ENCODE data around the gene ISOC2.

DNA sequence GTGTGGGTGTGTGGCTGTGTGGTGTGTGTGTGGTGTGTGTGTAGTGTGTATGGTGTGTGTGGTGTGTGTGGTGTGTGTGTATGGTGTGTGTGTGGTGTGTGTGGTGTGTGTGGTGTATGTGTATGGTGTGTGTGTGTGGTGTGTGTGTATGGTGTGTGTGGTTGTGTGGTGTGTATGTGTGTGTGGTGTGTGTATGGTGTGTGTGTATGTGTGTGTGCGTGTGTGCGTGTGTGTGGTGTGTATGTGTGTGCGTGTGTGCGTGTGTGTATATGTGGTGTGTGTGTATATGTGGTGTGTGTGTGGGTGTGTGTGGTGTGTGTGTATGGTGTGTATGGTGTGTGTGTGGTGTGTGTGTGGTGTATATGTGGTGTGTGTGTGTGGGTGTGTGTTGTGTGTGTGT is 26.4 kb downstream of the ISOC2 start:
- no peak for TF ChIP-seq SP1 (IDR thresholded peaks at IDR 0.05)
- TF ChIP-seq FOXA1 (IDR thresholded peaks at IDR 0.05): no peak
- no peak for TF ChIP-seq JUND (IDR thresholded peaks at IDR 0.05)
- TF ChIP-seq, protein P1, sequence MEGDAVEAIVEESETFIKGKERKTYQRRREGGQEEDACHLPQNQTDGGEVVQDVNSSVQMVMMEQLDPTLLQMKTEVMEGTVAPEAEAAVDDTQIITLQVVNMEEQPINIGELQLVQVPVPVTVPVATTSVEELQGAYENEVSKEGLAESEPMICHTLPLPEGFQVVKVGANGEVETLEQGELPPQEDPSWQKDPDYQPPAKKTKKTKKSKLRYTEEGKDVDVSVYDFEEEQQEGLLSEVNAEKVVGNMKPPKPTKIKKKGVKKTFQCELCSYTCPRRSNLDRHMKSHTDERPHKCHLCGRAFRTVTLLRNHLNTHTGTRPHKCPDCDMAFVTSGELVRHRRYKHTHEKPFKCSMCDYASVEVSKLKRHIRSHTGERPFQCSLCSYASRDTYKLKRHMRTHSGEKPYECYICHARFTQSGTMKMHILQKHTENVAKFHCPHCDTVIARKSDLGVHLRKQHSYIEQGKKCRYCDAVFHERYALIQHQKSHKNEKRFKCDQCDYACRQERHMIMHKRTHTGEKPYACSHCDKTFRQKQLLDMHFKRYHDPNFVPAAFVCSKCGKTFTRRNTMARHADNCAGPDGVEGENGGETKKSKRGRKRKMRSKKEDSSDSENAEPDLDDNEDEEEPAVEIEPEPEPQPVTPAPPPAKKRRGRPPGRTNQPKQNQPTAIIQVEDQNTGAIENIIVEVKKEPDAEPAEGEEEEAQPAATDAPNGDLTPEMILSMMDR (IDR thresholded peaks at IDR 0.05; ENCODE audit: low read depth, low read length, missing input control): no peak
- TF ChIP-seq, protein P2, sequence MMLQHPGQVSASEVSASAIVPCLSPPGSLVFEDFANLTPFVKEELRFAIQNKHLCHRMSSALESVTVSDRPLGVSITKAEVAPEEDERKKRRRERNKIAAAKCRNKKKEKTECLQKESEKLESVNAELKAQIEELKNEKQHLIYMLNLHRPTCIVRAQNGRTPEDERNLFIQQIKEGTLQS (IDR thresholded peaks at IDR 0.05): no peak
- TF ChIP-seq TAF1 (conservative IDR thresholded peaks at IDR 0.05): no peak
- TF ChIP-seq, protein P3, sequence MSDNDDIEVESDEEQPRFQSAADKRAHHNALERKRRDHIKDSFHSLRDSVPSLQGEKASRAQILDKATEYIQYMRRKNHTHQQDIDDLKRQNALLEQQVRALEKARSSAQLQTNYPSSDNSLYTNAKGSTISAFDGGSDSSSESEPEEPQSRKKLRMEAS (IDR thresholded peaks at IDR 0.05): no peak
- TF ChIP-seq RAD21 (IDR thresholded peaks at IDR 0.05): no peak
- no peak for TF ChIP-seq NR2F2 (IDR thresholded peaks at IDR 0.05)
- no peak for TF ChIP-seq RXRA (IDR thresholded peaks at IDR 0.05)
